HepG2 (cell line): Measurements from ENCODE around the gene COPB2. TPM values are rescaled to one million over a fixed set of nuclear protein-coding genes. Genes with fewer than 3 reads are reported as not detected.

Experiments used
- ATAC-seq: fragments of 200-7000 bp; cut with Tn5 transposase; 3 replicates; pipeline ENCODE4 v1.9.1; 2020; ENCODE audit warnings: mild to moderate bottlenecking, moderate library complexity
- BruUV-seq: library from RNA; stranded (reverse); fragments of 400-500 nt; replicated peaks from 2 replicates; lab custom pipeline; 2021; lab: Mats Ljungman, UMichigan
- CTCF ChIA-PET: fragments of 300-600 bp; formaldehyde crosslinking; extraction: SDS; loops from one replicate; lab custom pipeline; 2021; ENCODE audit warnings: low total read pairs, inconsistent platforms, low intra/inter-chr PET ratio; lab: Yijun Ruan, JAX
- POLR2A ChIA-PET: fragments of 350-600 bp; sonication (Branson Sonifier 250); formaldehyde crosslinking; loops from one replicate; lab custom pipeline; 2020; ENCODE audit warnings: antibody characterized with exemption, inconsistent platforms; lab: Yijun Ruan, JAX
- DNase-seq: peaks from one replicate; pipeline ENCODE4 v3.0.0-alpha.2; 2015; ENCODE audit warnings: low spot score
- FAIRE-seq: peaks from 3 replicates; lab custom pipeline; 2011; peaks lifted over from hg19 to GRCh38; lab: Jason Lieb, UNC
- H2AFZ ChIP-seq: one replicate; pipeline ENCODE4 v1.6.1; 2011; ENCODE audit warnings: low read length, inconsistent platforms
- H3K27ac ChIP-seq: fragments of 300-600 bp; 3 replicates; pipeline ENCODE4 v1.8.0; 2011; ENCODE audit warnings: mixed run types, mild to moderate bottlenecking, mixed read lengths, low read length, inconsistent platforms; ENCODE audit not compliant: insufficient read depth; ENCODE audit errors: extremely low read length
- H3K27me3 ChIP-seq, 2 experiments: fragments of 200-600 bp in 1 of 2; 2 replicates in 1 of 2; 3 replicates in 1 of 2; pipeline versions ENCODE4 v1.6.0 to v1.8.0; 2011; ENCODE audit warnings: low read length in 2 of 2, mild to moderate bottlenecking in 2 of 2, moderate library complexity in 2 of 2, inconsistent platforms in 1 of 2; ENCODE audit not compliant: insufficient read depth in 2 of 2, control insufficient read depth in 1 of 2
- H3K36me3 ChIP-seq, 2 experiments: fragments of 200-600 bp in 1 of 2; replicated peaks in 1 of 2; 2 replicates in 1 of 2; 3 replicates in 1 of 2; pipeline versions ENCODE4 v1.5.1 to v1.8.0; 2011; ENCODE audit warnings: low read length in 2 of 2, inconsistent platforms in 1 of 2; ENCODE audit not compliant: insufficient read depth in 2 of 2, control insufficient read depth in 1 of 2
- H3K4me1 ChIP-seq: 2 replicates; pipeline ENCODE4 v1.5.1; 2012; ENCODE audit warnings: low read length, inconsistent platforms; ENCODE audit not compliant: insufficient read depth
- H3K4me2 ChIP-seq: 2 replicates; pipeline ENCODE4 v1.6.0; 2011; ENCODE audit warnings: low read depth, low read length, inconsistent platforms
- H3K4me3 ChIP-seq, 3 experiments: fragments of 200-600 bp in 1 of 3; sonication (generic), shearing (Covaris generic) in 1 of 3; replicated peaks in 1 of 3; 2 replicates each; pipeline ENCODE4 v1.5.1; 2011 to 2016; ENCODE audit warnings: low read length in 3 of 3, inconsistent platforms in 2 of 3, low read depth in 2 of 3, mild to moderate bottlenecking in 2 of 3, control low read depth in 1 of 3, mixed read lengths in 1 of 3; ENCODE audit not compliant: insufficient read depth in 1 of 3
- H3K79me2 ChIP-seq: one replicate; pipeline ENCODE4 v1.6.1; 2011; ENCODE audit warnings: low read length, inconsistent platforms; ENCODE audit not compliant: insufficient read depth
- H3K9ac ChIP-seq: 2 replicates; pipeline ENCODE4 v1.6.0; 2011; ENCODE audit warnings: mild to moderate bottlenecking, low read depth, low read length, inconsistent platforms; ENCODE audit not compliant: insufficient read depth
- H3K9me3 ChIP-seq: 2 replicates; pipeline ENCODE4 v1.5.1; 2012; ENCODE audit warnings: mild to moderate bottlenecking, low read length
- H4K20me1 ChIP-seq: 2 replicates; pipeline ENCODE4 v1.6.0; 2011; ENCODE audit warnings: inconsistent platforms, mild to moderate bottlenecking, low read length, moderate library complexity; ENCODE audit not compliant: insufficient read depth
- ETS1 ChIP-seq: sonication (generic); formaldehyde crosslinking; IDR thresholded peaks from 2 replicates; pipeline ENCODE4 v1.4.0; 2020; ENCODE audit warnings: missing genetic modification reagents
- KDM5A ChIP-seq: fragments of 200-600 bp; sonication (generic); IDR thresholded peaks from 2 replicates; pipeline ENCODE4 v1.7.0; 2018; ENCODE audit warnings: antibody characterized with exemption, mild to moderate bottlenecking, low read length, borderline replicate concordance
- MBD4 ChIP-seq: IDR thresholded peaks from 2 replicates; pipeline ENCODE4 v1.6.1; 2012; ENCODE audit warnings: low read length, inconsistent platforms, borderline replicate concordance
- MEIS1 ChIP-seq: sonication (generic); formaldehyde crosslinking; IDR thresholded peaks from 2 replicates; pipeline ENCODE4 v1.9.0; 2021; ENCODE audit warnings: mild to moderate bottlenecking, missing genetic modification reagents, moderate library complexity, borderline replicate concordance
- MYNN ChIP-seq: sonication (generic); formaldehyde crosslinking; IDR thresholded peaks from 2 replicates; pipeline ENCODE4 v1.4.0; 2020; ENCODE audit warnings: mild to moderate bottlenecking, low read depth, missing genetic modification reagents
- SKI ChIP-seq: fragments of 450-650 bp; IDR thresholded peaks from one replicate; pipeline ENCODE4 v1.6.1; 2018; ENCODE audit warnings: mild to moderate bottlenecking; ENCODE audit not compliant: partially characterized antibody
- SMAD1 ChIP-seq: sonication (generic); formaldehyde crosslinking; IDR thresholded peaks from 2 replicates; pipeline ENCODE4 v1.4.0; 2020; ENCODE audit warnings: missing genetic modification reagents, low read depth, mild to moderate bottlenecking, borderline replicate concordance
- ZFP41 ChIP-seq: sonication (generic); formaldehyde crosslinking; IDR thresholded peaks from 2 replicates; pipeline ENCODE4 v1.4.0; 2020; ENCODE audit warnings: mild to moderate bottlenecking, missing genetic modification reagents, borderline replicate concordance
- ZNF10 ChIP-seq: sonication (generic); formaldehyde crosslinking; IDR thresholded peaks from 2 replicates; pipeline ENCODE4 v1.4.0; 2020; ENCODE audit warnings: mild to moderate bottlenecking, low read depth, missing genetic modification reagents, borderline replicate concordance
- ZSCAN31 ChIP-seq: sonication (generic); formaldehyde crosslinking; IDR thresholded peaks from 2 replicates; pipeline ENCODE4 v1.5.0; 2020; ENCODE audit warnings: low read depth, mild to moderate bottlenecking, missing genetic modification reagents
- WGBS: methylation state at CpG from one replicate; pipeline ENCODE4 v1.1.6; 2017; ENCODE audit warnings: low lambda C conversion rate; 5-methylcytosine and 5-hydroxymethylcytosine counted together
- in situ Hi-C: cut with HindIII; loops from 2 replicates; pipeline ENCODE4 v1.10.0; 2017; ENCODE audit warnings: low pct_unique_long_range_greater_than_20kb; ENCODE audit not compliant: extremely low pct_ligation_motif_present
- intact Hi-C: fragments of 100-400 bp; cut with micrococcal nuclease; formaldehyde crosslinking; loops from one replicate; pipeline ENCODE4 v1.10.0; 2022; ENCODE audit not compliant: unreplicated experiment
- polyA plus RNA-seq, 8 experiments: library from polyadenylated mRNA; depleted of rRNA in 3 of 8; stranded (reverse) in 7 of 8; unstranded in 1 of 8; fragments of >200 nt; fragmentation: Illumina TruSeq in 4 of 8; extraction: Trizol in 4 of 8; gene quantifications; 2 replicates each; pipeline versions ENCODE4 v1.2.1 to v1.2.3, GENCODE V29; 2011 to 2016; ENCODE audit warnings: low read depth in 4 of 8, missing spikeins in 1 of 8, mixed read lengths in 1 of 8; ENCODE audit not compliant: insufficient read depth in 1 of 8
- total RNA-seq, 5 experiments: library from RNA; depleted of rRNA; stranded (reverse); fragments of >200 nt; fragmentation: Illumina TruSeq; extraction: Trizol; gene quantifications; 2 replicates each; pipeline ENCODE4 v1.2.3, GENCODE V29; 2016; ENCODE audit warnings: low read depth in 1 of 5
- TF ChIP-seq, protein P1 (sequence below): sonication (generic); formaldehyde crosslinking; IDR thresholded peaks from 2 replicates; pipeline ENCODE4; 2020; ENCODE audit warnings: missing genetic modification reagents, mild to moderate bottlenecking, borderline replicate concordance
- TF ChIP-seq, protein P2 (sequence below): sonication (generic); formaldehyde crosslinking; IDR thresholded peaks from 2 replicates; pipeline ENCODE4 v1.8.1; 2023; ENCODE audit warnings: mild to moderate bottlenecking, inconsistent platforms, moderate library complexity, missing genetic modification reagents, borderline replicate concordance
- TF ChIP-seq, protein P3 (sequence below): sonication (generic); formaldehyde crosslinking; conservative IDR thresholded peaks from 2 replicates; pipeline ENCODE4 v1.4.0; 2020; ENCODE audit warnings: missing genetic modification reagents

Gene COPB2
- total and polyA plus RNA-seq, 2 of the 13 experiments (the other 11 are each of a cell fraction or from before 2014, with no cell fraction given), result 83.3 to 217 TPM

DNA sequence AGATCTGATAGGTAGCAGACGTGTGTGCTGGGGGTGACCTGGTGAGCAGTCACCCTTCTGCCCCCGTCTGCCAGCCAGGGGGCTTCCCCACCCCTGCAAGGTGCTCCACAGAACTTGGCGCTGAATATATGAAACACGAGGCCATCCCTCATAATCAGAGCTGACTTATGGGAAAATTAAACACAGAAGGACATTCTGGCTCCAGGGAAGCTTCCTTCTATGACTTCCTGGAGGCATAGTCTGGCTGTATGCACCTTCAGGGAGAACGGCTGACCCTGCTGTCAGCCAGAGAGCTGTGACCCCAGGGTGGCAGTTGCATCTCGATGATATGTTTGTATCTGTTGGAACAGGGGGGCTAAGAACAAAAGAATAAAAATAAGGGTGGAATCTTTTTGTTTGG is 72.2 kb downstream of the COPB2 start (continued):
- TF ChIP-seq, protein P1, sequence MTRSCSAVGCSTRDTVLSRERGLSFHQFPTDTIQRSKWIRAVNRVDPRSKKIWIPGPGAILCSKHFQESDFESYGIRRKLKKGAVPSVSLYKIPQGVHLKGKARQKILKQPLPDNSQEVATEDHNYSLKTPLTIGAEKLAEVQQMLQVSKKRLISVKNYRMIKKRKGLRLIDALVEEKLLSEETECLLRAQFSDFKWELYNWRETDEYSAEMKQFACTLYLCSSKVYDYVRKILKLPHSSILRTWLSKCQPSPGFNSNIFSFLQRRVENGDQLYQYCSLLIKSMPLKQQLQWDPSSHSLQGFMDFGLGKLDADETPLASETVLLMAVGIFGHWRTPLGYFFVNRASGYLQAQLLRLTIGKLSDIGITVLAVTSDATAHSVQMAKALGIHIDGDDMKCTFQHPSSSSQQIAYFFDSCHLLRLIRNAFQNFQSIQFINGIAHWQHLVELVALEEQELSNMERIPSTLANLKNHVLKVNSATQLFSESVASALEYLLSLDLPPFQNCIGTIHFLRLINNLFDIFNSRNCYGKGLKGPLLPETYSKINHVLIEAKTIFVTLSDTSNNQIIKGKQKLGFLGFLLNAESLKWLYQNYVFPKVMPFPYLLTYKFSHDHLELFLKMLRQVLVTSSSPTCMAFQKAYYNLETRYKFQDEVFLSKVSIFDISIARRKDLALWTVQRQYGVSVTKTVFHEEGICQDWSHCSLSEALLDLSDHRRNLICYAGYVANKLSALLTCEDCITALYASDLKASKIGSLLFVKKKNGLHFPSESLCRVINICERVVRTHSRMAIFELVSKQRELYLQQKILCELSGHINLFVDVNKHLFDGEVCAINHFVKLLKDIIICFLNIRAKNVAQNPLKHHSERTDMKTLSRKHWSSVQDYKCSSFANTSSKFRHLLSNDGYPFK, result no peak
- TF ChIP-seq KDM5A (no peak), ZSCAN31 (CRISPR knock-in tag) (no peak), SMAD1 (no peak), MBD4 (no peak), ZNF10 (CRISPR knock-in tag) (no peak), MEIS1 (CRISPR knock-in tag) (no peak), ETS1 (CRISPR knock-in tag) (no peak), MYNN (CRISPR knock-in tag) (no peak)

GRCh38 chr3:139313921-139314320 is 75.5 kb downstream of the COPB2 start:
- TF ChIP-seq ZFP41 (no peak), SKI (no peak)
- TF ChIP-seq, protein P2, sequence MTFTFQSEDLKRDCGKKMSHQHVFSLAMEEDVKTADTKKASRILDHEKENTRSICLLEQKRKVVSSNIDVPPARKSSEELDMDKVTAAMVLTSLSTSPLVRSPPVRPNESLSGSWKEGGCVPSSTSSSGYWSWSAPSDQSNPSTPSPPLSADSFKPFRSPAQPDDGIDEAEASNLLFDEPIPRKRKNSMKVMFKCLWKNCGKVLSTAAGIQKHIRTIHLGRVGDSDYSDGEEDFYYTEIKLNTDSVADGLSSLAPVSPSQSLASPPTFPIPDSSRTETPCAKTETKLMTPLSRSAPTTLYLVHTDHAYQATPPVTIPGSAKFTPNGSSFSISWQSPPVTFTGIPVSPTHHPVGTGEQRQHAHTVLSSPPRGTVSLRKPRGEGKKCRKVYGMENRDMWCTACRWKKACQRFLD (CRISPR knock-in tag), result no peak
- TF ChIP-seq, protein P3, sequence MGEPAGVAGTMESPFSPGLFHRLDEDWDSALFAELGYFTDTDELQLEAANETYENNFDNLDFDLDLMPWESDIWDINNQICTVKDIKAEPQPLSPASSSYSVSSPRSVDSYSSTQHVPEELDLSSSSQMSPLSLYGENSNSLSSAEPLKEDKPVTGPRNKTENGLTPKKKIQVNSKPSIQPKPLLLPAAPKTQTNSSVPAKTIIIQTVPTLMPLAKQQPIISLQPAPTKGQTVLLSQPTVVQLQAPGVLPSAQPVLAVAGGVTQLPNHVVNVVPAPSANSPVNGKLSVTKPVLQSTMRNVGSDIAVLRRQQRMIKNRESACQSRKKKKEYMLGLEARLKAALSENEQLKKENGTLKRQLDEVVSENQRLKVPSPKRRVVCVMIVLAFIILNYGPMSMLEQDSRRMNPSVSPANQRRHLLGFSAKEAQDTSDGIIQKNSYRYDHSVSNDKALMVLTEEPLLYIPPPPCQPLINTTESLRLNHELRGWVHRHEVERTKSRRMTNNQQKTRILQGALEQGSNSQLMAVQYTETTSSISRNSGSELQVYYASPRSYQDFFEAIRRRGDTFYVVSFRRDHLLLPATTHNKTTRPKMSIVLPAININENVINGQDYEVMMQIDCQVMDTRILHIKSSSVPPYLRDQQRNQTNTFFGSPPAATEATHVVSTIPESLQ, result no peak
- intact Hi-C loops, result no loop called here
- Histone ChIP-seq H3K36me3 (no peaks in the 10 kb centered on the region), H3K9ac (no peak overlapping the region), H3K27me3 (no peaks in the 10 kb centered on the region; a peak in 1 of 5 replicates), H3K4me1 (no peaks in the 10 kb centered on the region), H3K4me3 (no peak overlapping the region), H3K27ac (no peak overlapping the region), H4K20me1 (no peaks in the 10 kb centered on the region), H3K4me2 (no peak overlapping the region), H3K79me2 (no peaks in the 10 kb centered on the region), H2AFZ (no peak overlapping the region), H3K9me3 (no peaks in the 10 kb centered on the region)
- ATAC-seq (no peak), DNase-seq (no peak), FAIRE-seq (no peak)
- 15% methylated on average over 2 of the region's 5 CpGs for WGBS
- ChIA-PET POLR2A (no interaction called here), CTCF (no interaction called here)
- in situ Hi-C loops, result no loop called here
- no TSS peak for BruUV-seq
